ENCODE measurements around the gene HOXA3.

The HOXA3 gene

DNA sequence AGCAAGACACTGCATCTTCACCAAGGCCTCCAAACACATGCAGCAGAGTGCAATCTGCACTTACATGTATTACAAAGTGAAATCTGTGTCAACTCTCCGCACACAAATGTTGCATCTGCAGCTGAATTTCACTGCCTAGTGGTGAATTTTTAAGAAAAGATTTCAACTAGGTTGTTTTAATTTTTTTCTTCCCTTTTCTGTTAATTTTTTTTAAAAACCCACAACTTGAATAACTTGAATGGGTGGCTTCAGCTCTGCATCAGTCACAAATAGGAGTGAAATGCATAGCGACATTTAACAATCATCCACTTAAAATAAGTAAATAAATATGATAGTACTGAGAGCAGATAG lies 41.6 kb upstream of the HOXA3 start:
- Histone ChIP-seq H3K36me3 (replicated peaks) (no peaks in the 10 kb centered on the region), H3K27me3 (replicated peaks) (peaks cover 95% of the 10 kb centered on the region), H3K27ac (no peak overlapping the region), H3K4me3 (ENCODE audit: low read depth, low read length) (no peak overlapping the region)
- in situ Hi-C loops (cut with HindIII; ENCODE audit: low pct_ligation_motif_present, low sequenced_read_pairs) = no loop called here
- DNase-seq = no peak
- TF ChIP-seq, protein P1, sequence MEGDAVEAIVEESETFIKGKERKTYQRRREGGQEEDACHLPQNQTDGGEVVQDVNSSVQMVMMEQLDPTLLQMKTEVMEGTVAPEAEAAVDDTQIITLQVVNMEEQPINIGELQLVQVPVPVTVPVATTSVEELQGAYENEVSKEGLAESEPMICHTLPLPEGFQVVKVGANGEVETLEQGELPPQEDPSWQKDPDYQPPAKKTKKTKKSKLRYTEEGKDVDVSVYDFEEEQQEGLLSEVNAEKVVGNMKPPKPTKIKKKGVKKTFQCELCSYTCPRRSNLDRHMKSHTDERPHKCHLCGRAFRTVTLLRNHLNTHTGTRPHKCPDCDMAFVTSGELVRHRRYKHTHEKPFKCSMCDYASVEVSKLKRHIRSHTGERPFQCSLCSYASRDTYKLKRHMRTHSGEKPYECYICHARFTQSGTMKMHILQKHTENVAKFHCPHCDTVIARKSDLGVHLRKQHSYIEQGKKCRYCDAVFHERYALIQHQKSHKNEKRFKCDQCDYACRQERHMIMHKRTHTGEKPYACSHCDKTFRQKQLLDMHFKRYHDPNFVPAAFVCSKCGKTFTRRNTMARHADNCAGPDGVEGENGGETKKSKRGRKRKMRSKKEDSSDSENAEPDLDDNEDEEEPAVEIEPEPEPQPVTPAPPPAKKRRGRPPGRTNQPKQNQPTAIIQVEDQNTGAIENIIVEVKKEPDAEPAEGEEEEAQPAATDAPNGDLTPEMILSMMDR (IDR thresholded peaks at IDR 0.05; ENCODE audit: low read depth, low read length, missing control alignments) = no peak

DNA sequence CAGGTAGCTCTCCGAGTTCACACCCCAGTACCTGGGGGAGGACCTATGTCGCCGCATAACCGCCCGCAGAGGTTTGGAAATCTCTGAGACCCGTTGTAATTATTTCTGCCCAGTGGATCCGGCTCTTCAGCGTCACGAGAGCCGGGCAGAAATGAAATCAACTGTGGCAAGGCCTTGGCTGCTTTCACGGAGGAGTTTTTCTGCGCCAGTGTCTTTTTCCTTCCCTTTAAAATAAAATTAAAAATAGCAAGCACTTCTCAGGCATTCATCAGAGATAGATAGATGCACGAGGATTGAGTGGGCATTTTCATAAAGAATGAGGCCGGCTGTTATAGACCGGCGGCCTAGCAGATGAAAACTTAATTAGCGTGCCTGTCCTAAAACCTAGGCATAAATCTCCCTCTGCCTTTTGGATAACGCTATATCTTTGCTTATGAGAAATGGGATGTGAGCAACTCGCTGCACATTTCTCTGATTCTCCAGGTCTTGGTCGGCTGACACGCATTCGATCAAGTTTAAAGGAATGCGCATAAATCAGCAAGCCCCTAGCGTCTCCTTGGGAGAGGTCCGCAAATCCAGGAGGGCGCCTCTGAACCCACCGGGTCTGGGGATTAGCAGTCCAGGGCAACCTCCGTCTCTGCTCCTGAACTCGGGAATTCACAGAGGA lies 41.1 kb upstream of the HOXA3 start:
- Histone ChIP-seq H3K27ac (no peak overlapping the region), H3K4me3 (ENCODE audit: low read depth, low read length) (no peak overlapping the region), H3K27me3 (replicated peaks) (peaks cover 95% of the 10 kb centered on the region), H3K36me3 (replicated peaks) (no peaks in the 10 kb centered on the region)
- in situ Hi-C loops (cut with HindIII; ENCODE audit: low pct_ligation_motif_present, low sequenced_read_pairs) = no loop called here
- no peak for DNase-seq
- TF ChIP-seq, protein P1 (IDR thresholded peaks at IDR 0.05; ENCODE audit: low read depth, low read length, missing control alignments) = no peak

DNA sequence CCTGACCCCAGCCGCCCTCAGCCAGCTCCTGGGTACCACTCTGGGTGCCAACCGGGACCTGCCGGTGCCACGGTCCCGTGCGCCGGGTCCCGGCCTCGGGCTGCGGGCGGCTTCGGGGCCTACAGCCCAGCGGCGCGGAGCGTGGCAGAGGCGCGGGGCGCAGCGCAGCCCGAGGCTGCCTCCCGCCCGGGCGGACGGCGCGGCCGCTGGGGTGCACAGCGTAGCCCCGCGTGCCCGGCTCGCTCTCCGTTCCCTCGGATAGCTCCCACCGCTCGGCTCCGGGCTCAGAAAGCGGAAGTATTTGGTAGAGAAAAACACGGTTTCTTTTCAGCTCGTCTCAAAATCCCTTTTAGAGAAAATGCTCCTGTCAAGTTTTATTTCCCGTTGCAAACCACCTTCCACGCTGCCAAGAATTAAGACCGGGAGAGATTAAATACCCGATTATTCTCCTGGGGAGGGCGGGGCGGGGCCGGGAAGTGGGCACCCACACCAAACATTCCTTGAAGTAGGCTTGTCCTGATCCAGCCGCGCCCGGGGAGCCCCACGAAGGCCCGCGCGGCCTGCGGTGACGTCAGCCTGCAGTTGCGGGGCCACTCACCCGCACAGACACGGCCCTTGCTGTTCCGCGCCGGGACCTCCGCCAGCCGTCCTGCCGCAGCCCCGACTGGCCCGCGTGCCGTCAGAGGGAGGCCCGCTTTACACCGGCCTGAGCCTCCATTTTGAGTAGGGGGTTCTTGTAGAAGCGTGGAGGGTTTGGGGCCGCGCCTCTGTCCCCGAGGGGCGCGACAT lies 40.4 kb upstream of the HOXA3 start:
- no peak overlapping the region for H3K27ac ChIP-seq
- TF ChIP-seq, protein P1 (IDR thresholded peaks at IDR 0.05; ENCODE audit: low read depth, low read length, missing control alignments) = no peak
- no peaks in the 10 kb centered on the region for H3K36me3 ChIP-seq (replicated peaks)
- peaks cover 95% of the 10 kb centered on the region for H3K27me3 ChIP-seq (replicated peaks)
- H3K4me3 ChIP-seq (ENCODE audit: low read depth, low read length) = no peak overlapping the region
- no peak for DNase-seq
- in situ Hi-C loops (cut with HindIII; ENCODE audit: low pct_ligation_motif_present, low sequenced_read_pairs) = no loop called here

DNA sequence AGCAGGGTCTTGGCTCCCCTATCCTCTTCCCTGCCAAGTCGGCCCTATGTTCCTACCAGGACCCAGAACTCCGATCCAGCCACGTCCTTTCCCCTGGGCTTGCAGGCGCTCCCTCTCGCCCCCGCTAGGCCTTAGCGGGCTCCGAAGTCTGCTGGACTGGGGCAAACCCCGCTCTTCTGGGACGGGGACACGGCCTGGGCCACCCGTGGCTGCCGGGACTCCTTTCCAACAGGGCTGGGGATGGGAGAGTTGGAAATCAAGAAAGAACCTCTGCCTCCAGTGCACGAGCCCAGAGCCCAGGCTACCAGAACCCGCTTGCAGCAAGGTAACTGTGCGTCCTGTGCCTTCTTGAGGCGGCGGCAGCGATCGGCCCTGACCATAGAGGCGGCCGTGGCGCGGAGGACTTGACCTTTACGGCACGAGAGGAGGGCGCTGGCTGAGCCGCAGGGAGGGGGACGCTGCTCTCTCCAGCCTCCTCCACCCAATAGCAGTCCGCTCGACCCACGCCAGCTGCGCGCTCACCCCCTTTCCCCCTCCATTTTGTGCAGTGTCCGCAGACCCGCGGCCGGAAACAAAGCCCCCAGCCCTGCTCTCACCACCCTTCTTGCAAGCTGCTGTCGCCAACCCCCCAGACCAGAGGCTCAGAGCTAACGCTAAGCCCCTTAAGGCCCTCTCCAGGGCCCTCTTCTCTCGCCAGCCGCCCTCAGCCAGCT lies 39.6 kb upstream of the HOXA3 start:
- H3K36me3 ChIP-seq (replicated peaks) = no peaks in the 10 kb centered on the region
- DNase-seq = no peak
- H3K4me3 ChIP-seq (ENCODE audit: low read depth, low read length) = no peak overlapping the region
- TF ChIP-seq, protein P1 (IDR thresholded peaks at IDR 0.05; ENCODE audit: low read depth, low read length, missing control alignments) = no peak
- H3K27me3 ChIP-seq (replicated peaks) = peaks cover 95% of the 10 kb centered on the region
- in situ Hi-C loops (cut with HindIII; ENCODE audit: low pct_ligation_motif_present, low sequenced_read_pairs) = no loop called here
- H3K27ac ChIP-seq = no peak overlapping the region

DNA sequence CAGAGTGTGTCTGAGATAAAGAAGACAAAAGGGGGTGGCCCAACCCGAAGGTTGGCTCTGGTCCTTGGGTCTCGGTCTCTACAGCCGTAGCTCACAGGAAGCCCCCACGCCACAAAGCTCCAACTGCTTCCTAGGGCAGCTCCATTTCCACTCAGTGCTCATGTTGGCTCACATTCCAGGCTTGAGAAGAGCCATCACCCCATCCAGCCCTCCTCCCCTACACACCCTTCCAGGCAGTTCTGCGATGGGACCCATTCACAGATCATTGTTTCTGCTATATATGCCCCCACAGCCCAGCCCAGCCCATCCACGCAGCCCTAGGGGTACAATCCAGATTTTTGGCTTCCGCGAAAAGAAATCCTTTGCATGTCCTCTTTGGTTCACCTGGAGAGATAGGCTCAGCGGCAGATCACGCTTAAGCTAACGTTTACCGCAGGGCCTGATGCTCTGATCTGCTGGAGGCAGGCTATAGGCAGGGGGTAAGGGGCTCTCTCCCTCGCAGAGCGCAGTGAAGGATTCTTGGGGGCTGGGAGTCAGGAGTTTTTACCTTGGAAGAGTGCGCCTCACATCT lies 38.9 kb upstream of the HOXA3 start:
- no peak overlapping the region for H3K4me3 ChIP-seq (ENCODE audit: low read depth, low read length)

More for the DNA sequence above, 38.9 kb upstream of the HOXA3 start:
- Histone ChIP-seq H3K27me3 (replicated peaks) (peaks cover 97% of the 10 kb centered on the region), H3K27ac (no peak overlapping the region), H3K36me3 (replicated peaks) (no peaks in the 10 kb centered on the region)
- DNase-seq = no peak
- TF ChIP-seq, protein P1 (IDR thresholded peaks at IDR 0.05; ENCODE audit: low read depth, low read length, missing control alignments) = no peak
- in situ Hi-C loops (cut with HindIII; ENCODE audit: low pct_ligation_motif_present, low sequenced_read_pairs) = no loop called here
